Measurements from ENCODE around the gene RANBP9. TPM values are rescaled to one million over a fixed set of nuclear protein-coding genes. Genes with fewer than 3 reads are reported as not detected.

The RANBP9 gene
- total RNA-seq, 1 donor from 2014 or later: 44.8 TPM

DNA sequence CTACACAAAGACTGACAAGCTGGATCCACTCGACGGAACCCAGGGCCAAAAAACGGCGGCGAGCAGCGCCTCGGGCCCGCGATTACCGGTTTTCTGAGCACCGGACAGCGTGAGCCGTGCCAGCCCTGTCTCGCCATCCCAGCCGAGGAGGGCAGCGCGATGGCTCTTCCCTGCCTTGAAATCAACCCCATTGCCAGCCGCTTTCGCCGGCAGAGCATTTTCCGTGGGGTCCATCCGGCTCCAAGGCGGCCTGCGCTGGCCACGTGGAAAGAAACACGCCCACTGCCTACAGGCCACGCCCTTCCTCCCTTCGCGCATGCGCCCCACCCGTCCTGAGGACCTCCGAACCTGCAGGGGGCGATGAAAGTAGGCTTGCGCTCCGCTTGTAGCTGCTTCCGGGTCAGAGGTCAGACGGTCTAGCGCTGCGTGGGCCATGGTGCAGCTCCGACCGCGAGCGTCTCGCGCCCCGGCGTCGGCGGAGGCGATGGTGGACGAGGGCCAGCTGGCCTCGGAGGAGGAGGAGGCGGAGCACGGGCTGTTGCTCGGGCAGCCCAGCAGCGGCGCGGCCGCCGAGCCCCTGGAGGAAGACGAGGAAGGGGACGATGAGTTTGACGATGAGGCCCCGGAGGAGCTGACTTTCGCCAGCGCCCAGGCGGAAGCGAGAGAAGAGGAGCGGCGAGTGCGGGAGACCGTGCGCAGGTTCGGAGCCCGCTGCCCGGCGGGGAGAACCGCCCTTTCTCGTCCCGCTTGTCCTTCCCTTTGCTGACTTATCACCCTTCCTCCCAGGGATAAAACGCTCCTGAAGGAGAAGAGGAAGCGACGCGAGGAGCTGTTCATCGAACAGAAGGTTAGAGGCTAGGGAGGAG, 96.5 kb downstream of the RANBP9 start, which contains the start of gene NOL7:
TSS of gene NOL7 (plus strand) at position 410 of the 866 bp plus-strand sequence. CDS start at position 434, 24 bp downstream.
- peak within 1 kb of the TSS; percentile 97 for H3K4me3 Mint-ChIP-seq
- peak; percentile 99 for DNase-seq (ENCODE audit: low spot score)
- peak within 1 kb of the TSS; percentile 90 for H3K4me2 ChIP-seq
- peak within 1 kb of the TSS; percentile 96 for H3K4me3 ChIP-seq
- H4K20me1 ChIP-seq (ENCODE audit: low read depth): peaks cover 14% of the 10 kb centered on the region
- peaks cover 11% of the 10 kb centered on the region for H3K27me3 Mint-ChIP-seq (ENCODE audit: insufficient read depth, low read depth)
- H3K4me1 ChIP-seq: peaks cover 21% of the 10 kb centered on the region
- peaks cover 36% of the 10 kb centered on the region for H3K79me2 ChIP-seq (ENCODE audit: low read depth)
- H3K4me1 Mint-ChIP-seq: peaks cover 32% of the 10 kb centered on the region
- H3K27me3 ChIP-seq: no peaks in the 10 kb centered on the region
- no peaks in the 10 kb centered on the region for H3K9me3 ChIP-seq (ENCODE audit: low read depth)
- peak within 1 kb of the TSS; percentile 78 for H3K27ac Mint-ChIP-seq
- peaks cover 22% of the 10 kb centered on the region for H3F3A ChIP-seq (ENCODE audit: low read depth)
- no peak for TF ChIP-seq EZH2phosphoT487 (IDR thresholded peaks at IDR 0.05)
- TF ChIP-seq, protein P1, sequence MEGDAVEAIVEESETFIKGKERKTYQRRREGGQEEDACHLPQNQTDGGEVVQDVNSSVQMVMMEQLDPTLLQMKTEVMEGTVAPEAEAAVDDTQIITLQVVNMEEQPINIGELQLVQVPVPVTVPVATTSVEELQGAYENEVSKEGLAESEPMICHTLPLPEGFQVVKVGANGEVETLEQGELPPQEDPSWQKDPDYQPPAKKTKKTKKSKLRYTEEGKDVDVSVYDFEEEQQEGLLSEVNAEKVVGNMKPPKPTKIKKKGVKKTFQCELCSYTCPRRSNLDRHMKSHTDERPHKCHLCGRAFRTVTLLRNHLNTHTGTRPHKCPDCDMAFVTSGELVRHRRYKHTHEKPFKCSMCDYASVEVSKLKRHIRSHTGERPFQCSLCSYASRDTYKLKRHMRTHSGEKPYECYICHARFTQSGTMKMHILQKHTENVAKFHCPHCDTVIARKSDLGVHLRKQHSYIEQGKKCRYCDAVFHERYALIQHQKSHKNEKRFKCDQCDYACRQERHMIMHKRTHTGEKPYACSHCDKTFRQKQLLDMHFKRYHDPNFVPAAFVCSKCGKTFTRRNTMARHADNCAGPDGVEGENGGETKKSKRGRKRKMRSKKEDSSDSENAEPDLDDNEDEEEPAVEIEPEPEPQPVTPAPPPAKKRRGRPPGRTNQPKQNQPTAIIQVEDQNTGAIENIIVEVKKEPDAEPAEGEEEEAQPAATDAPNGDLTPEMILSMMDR (IDR thresholded peaks at IDR 0.05): peak; percentile 81
- H3K36me3 ChIP-seq: peaks cover 18% of the 10 kb centered on the region
- peak within 1 kb of the TSS; percentile 80 for H3K9ac ChIP-seq
- peak within 1 kb of the TSS; percentile 8 for H3K27ac ChIP-seq
- H2AFZ ChIP-seq (replicated peaks): peak within 1 kb of the TSS; percentile 87
- H3K9me3 Mint-ChIP-seq: no peaks in the 10 kb centered on the region
- H3K36me3 Mint-ChIP-seq: peaks cover 13% of the 10 kb centered on the region

DNA sequence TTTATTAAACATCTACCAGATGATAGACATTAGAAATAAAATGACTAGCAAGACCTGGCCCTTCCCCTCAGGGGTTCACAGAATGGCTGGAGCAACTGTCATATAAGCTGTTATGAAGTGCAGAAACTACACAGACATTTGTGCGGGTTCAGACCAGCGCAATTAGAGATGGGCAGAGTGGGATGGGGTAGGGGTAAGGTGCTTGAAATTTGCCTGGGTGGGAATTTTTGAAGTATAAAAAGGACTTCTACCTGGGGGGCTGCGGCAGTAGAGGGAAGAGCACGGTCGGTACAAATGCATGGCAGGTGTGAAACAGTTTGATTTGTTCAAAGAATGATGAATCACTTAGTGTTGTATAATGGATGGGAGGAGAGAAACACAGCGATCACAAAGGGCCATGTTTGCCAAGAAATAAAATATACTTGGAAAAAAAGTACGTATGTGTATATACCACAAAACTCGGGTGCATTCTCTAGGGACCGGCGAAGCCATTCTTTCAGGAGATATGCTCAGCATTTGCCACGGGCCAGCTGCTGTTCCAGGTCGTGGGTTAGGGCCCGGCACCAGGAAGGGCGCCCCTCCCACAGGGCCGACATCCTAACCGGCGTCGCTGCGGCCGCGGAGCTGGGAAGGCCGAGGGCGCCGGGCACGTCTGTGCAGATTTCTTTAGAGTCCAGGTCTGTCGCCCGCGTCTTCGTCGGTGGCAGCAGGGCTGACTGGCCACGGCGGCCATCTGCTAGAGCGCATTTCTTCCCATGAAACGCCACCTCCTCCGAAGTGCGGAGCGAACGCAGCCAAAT, 97.3 kb downstream of the RANBP9 start:
- H3K27ac ChIP-seq: no peak overlapping the region
- peak; percentile 73 for DNase-seq (ENCODE audit: low spot score)
- no peaks in the 10 kb centered on the region for H3K27me3 ChIP-seq
- peaks cover 13% of the 10 kb centered on the region for H3K36me3 Mint-ChIP-seq
- H3K79me2 ChIP-seq (ENCODE audit: low read depth): peaks cover 36% of the 10 kb centered on the region
- H3K27ac Mint-ChIP-seq: no peak overlapping the region
- peaks cover 14% of the 10 kb centered on the region for H4K20me1 ChIP-seq (ENCODE audit: low read depth)
- peak overlapping the region; percentile 97 for H3K4me3 Mint-ChIP-seq
- no peaks in the 10 kb centered on the region for H3K9me3 Mint-ChIP-seq
- peaks cover 21% of the 10 kb centered on the region for H3K4me1 ChIP-seq
- peaks cover 11% of the 10 kb centered on the region for H3K27me3 Mint-ChIP-seq (ENCODE audit: insufficient read depth, low read depth)
- TF ChIP-seq, protein P1 (IDR thresholded peaks at IDR 0.05): no peak
- TF ChIP-seq EZH2phosphoT487 (IDR thresholded peaks at IDR 0.05) (no peak), EZH2 (IDR thresholded peaks at IDR 0.05) (no peak)
- H3F3A ChIP-seq (ENCODE audit: low read depth): peaks cover 21% of the 10 kb centered on the region
- H3K9ac ChIP-seq: peak overlapping the region; percentile 58
- peaks cover 32% of the 10 kb centered on the region for H3K4me1 Mint-ChIP-seq
- peak overlapping the region; percentile 90 for H3K4me2 ChIP-seq
- no peaks in the 10 kb centered on the region for H3K9me3 ChIP-seq (ENCODE audit: low read depth)
- peak overlapping the region; percentile 87 for H2AFZ ChIP-seq (replicated peaks)
- peak overlapping the region; percentile 96 for H3K4me3 ChIP-seq
- H3K36me3 ChIP-seq: peaks cover 12% of the 10 kb centered on the region

DNA sequence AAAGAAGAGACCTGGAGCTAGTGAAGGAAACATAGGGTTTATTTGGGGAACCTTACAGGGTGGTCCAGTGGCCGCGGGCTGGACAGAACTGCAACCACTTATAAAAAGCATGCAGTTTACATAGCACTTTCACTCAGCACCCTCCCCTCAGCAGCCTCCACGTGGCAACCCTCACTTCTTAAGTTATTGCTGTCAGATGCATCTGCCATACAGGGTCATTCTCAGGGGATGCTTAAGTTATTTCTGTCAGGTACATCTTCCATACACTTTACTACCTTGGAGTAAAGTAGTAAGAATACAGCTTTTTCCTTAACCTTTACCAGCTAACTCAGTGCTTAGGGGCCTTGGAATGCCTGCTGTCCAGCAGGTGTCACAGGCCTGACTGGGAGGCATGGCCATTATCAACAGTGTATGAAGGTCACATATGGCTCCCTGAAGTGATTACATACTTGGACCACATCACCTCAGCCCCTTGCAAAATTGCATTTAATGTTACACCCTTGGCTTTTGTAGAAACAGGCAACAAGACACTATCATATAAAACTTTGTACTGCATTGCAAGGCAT, 98.5 kb downstream of the RANBP9 start:
- Histone ChIP-seq H2AFZ (replicated peaks) (no peak overlapping the region), H4K20me1 (ENCODE audit: low read depth) (peaks cover 14% of the 10 kb centered on the region), H3K4me3 (no peak overlapping the region), H3F3A (ENCODE audit: low read depth) (peaks cover 12% of the 10 kb centered on the region), H3K4me1 (peaks cover 21% of the 10 kb centered on the region), H3K9me3 (ENCODE audit: low read depth) (no peaks in the 10 kb centered on the region), H3K79me2 (ENCODE audit: low read depth) (peaks cover 36% of the 10 kb centered on the region), H3K4me2 (peak overlapping the region; percentile 90), H3K27me3 (no peaks in the 10 kb centered on the region), H3K27ac (no peak overlapping the region), H3K36me3 (peaks cover 10% of the 10 kb centered on the region), H3K9ac (no peak overlapping the region)
- no peak for DNase-seq (ENCODE audit: low spot score)
- Mint-ChIP-seq H3K36me3 (peaks cover 8% of the 10 kb centered on the region), H3K9me3 (no peaks in the 10 kb centered on the region), H3K27ac (no peak overlapping the region), H3K27me3 (ENCODE audit: insufficient read depth, low read depth) (peaks cover 11% of the 10 kb centered on the region), H3K4me3 (peak overlapping the region; percentile 97), H3K4me1 (peaks cover 32% of the 10 kb centered on the region)
- TF ChIP-seq, protein P1 (IDR thresholded peaks at IDR 0.05): no peak
- TF ChIP-seq EZH2phosphoT487 (IDR thresholded peaks at IDR 0.05) (no peak), EZH2 (IDR thresholded peaks at IDR 0.05) (no peak)

All from neural progenitor cell (in vitro differentiated cells).